GM19239 (cell line): ENCODE results near the gene MPL.
A peak's percentile ranks its signal among the peaks of the same experiment; 100 is the strongest.
"Not testable (repeated sequence)": the region's sequence is repeated elsewhere in the genome, so short reads cannot be mapped to it uniquely, and the experiment has no call there.

ENCODE experiments used
- DNase-seq: peaks from one replicate; pipeline ENCODE4 v3.0.0; 2011; ENCODE audit warnings: low spot score; ENCODE audit not compliant: insufficient read length
- FAIRE-seq: peaks from 2 replicates; lab custom pipeline; 2011; peaks lifted over from hg19 to GRCh38; lab: Jason Lieb, UNC

MPL gene

GRCh38 chr1:43369779-43370178, 32.2 kb downstream of the MPL start:
- DNase-seq, FAIRE-seq: not testable (repeated sequence)

- no peak for FAIRE-seq
- no peak for DNase-seq
Measured at GRCh38 chr1:43370564-43370963, 32.9 kb downstream of the MPL start.

- DNase-seq (no peak), FAIRE-seq (no peak)
Measured at GRCh38 chr1:43372172-43372571, 34.6 kb downstream of the MPL start.

GRCh38 chr1:43373066-43373940, 35.7 kb downstream of the MPL start:
- no peak for FAIRE-seq
- no peak for DNase-seq

GRCh38 chr1:43376723-43377235, 39.2 kb downstream of the MPL start:
- FAIRE-seq, result no peak
- no peak for DNase-seq

GRCh38 chr1:43377831-43378230, 40.2 kb downstream of the MPL start:
- FAIRE-seq, result no peak
- no peak for DNase-seq

- FAIRE-seq (no peak), DNase-seq (no peak)
Measured at GRCh38 chr1:43379476-43379875, 41.9 kb downstream of the MPL start.

GRCh38 chr1:43381612-43382011, 44.0 kb downstream of the MPL start:
- FAIRE-seq (no peak), DNase-seq (no peak)

GRCh38 chr1:43382027-43382779, 44.6 kb downstream of the MPL start:
- DNase-seq, result no peak
- FAIRE-seq, result no peak

- no peak for FAIRE-seq
- no peak for DNase-seq
Measured at GRCh38 chr1:43383449-43383848, 45.8 kb downstream of the MPL start.

GRCh38 chr1:43386676-43387075, 49.1 kb downstream of the MPL start:
- DNase-seq (no peak), FAIRE-seq (no peak)

GRCh38 chr1:43387976-43388599, 50.5 kb downstream of the MPL start:
- DNase-seq (no peak), FAIRE-seq (no peak)

- DNase-seq, result no peak
- FAIRE-seq, result peak; percentile 48
Measured at GRCh38 chr1:43388613-43389012, 51.0 kb downstream of the MPL start.

GRCh38 chr1:43389326-43390313, 52.0 kb downstream of the MPL start, which contains the start of the genes MED8 and SZT2:
Gene MED8, minus strand, starts transcription at chr1:43389800. Its CDS starts 36 bp downstream, at chr1:43389764.
Gene SZT2, plus strand, starts transcription at chr1:43389899. Its CDS starts 70 bp downstream, at chr1:43389969.
- FAIRE-seq (peak; percentile 98), DNase-seq (peak; percentile 94)

GRCh38 chr1:43392702-43393101, 55.1 kb downstream of the MPL start:
- DNase-seq (no peak), FAIRE-seq (no peak)

GRCh38 chr1:43395523-43395922, 57.9 kb downstream of the MPL start:
- DNase-seq (no peak), FAIRE-seq (no peak)

GRCh38 chr1:43396059-43396458, 58.4 kb downstream of the MPL start:
- FAIRE-seq (no peak), DNase-seq (no peak)

- FAIRE-seq (no peak), DNase-seq (no peak)
Measured at GRCh38 chr1:43398227-43398626, 60.6 kb downstream of the MPL start.

- FAIRE-seq, DNase-seq: not testable (repeated sequence)
Measured at GRCh38 chr1:43400441-43400840, 62.8 kb downstream of the MPL start.
